HFF-Myc (cell line): ENCODE measurements around the gene CUX1.

Experiments used
- DNase-seq: peaks from one replicate; pipeline ENCODE4 v3.0.0-alpha.2; 2011; ENCODE audit warnings: low read depth; ENCODE audit errors: extremely low read depth
- H3K4me3 ChIP-seq: replicated peaks from 2 replicates; pipeline ENCODE4 v1.5.1; 2011; ENCODE audit warnings: low read depth, mild to moderate bottlenecking, control low read depth, low read length
- TF ChIP-seq, protein P1 (sequence below): IDR thresholded peaks from 2 replicates; pipeline ENCODE4 v1.5.1; 2012; ENCODE audit warnings: mild to moderate bottlenecking, low read depth, low read length, control low read depth; ENCODE audit errors: missing control alignments

Gene CUX1

DNA sequence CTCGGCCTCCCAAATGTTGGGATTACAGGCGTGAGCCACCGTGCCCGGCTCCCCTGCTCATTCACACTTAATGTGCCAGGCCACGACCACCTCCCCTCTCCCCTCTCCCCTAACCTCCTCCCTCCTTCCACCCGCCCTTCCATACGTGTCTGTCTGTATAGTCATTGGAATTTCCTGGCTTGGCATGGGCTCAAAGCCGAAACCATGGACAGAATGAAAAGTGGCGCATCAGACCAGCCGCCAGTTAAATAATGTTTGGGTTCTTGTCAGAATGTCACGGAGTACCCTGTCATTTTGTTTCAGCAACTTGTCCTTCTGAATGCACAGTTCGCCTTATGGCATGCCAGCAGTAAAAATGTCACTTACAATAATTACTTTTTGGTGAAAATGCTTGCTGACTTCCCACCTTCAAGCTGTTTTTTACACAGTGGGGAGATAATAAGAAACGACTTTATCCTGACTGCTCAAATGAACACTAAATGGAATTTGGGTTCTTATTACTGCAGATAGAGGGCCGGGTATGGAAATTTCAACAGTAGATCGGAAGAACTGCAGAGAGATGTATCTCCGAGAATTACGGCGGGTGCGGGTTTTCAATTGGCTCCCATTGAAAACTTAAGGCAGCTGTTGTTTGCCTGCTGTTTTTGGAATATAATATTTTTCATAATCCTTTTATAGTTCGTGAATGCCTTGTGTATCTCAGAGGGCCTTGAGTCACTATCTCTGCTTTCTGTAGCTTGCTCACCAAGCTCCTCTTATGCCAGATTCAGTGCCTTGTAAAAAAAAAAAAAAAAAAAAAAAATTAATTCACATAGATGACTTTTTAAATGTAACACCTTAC, 403.8 kb downstream of the CUX1 start:
- H3K4me3 ChIP-seq, result no peak overlapping the region
- TF ChIP-seq, protein P1, sequence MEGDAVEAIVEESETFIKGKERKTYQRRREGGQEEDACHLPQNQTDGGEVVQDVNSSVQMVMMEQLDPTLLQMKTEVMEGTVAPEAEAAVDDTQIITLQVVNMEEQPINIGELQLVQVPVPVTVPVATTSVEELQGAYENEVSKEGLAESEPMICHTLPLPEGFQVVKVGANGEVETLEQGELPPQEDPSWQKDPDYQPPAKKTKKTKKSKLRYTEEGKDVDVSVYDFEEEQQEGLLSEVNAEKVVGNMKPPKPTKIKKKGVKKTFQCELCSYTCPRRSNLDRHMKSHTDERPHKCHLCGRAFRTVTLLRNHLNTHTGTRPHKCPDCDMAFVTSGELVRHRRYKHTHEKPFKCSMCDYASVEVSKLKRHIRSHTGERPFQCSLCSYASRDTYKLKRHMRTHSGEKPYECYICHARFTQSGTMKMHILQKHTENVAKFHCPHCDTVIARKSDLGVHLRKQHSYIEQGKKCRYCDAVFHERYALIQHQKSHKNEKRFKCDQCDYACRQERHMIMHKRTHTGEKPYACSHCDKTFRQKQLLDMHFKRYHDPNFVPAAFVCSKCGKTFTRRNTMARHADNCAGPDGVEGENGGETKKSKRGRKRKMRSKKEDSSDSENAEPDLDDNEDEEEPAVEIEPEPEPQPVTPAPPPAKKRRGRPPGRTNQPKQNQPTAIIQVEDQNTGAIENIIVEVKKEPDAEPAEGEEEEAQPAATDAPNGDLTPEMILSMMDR, result no peak
- no peak for DNase-seq

GRCh38 chr7:102221961-102222360, 404.5 kb downstream of the CUX1 start:
- DNase-seq, result no peak
- TF ChIP-seq, protein P1, result no peak
- H3K4me3 ChIP-seq, result no peak overlapping the region

DNA sequence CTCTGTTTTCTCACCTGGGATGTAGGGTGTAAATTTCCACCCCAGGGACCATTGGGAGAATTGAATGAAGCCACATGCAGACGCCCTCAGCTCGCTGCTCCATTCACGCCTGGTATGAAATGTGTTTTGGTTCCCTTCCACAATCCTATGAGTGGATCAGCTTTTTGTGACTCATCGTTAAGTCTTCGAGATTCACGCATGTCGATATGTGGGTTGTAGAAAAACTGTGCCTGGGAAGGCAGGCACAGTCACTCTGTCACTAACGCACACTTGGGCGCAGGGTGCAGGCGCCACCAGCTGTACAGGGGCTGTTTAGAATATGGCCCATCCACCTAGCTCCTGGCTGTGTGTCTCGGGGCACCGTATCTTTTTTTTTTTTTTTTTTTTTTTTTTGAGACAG, 405.0 kb downstream of the CUX1 start:
- no peak overlapping the region for H3K4me3 ChIP-seq
- TF ChIP-seq, protein P1, result no peak
- DNase-seq, result no peak

DNA sequence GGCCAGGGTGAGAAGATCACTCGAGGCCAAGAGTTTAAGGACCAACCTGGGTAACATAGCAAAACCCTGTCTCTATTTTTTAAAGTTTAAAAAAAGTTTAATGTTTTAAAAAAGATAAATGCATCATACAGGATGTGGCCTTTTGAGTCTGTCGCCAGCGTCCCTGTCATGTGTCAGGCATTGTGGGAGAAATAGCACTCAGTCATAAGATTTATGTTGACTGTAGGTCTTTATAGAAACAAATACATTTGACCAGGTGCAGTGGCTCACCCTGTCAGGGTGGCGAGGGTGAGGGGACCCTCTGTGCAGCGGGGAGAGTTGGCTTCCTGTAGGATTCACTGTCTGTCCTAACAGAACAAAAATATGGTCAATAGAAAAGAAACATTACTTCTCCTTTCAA, 405.8 kb downstream of the CUX1 start:
- TF ChIP-seq, protein P1, result no peak
- DNase-seq, result no peak
- H3K4me3 ChIP-seq, result no peak overlapping the region

GRCh38 chr7:102225025-102225424, 407.6 kb downstream of the CUX1 start:
- DNase-seq, result no peak
- no peak overlapping the region for H3K4me3 ChIP-seq
- TF ChIP-seq, protein P1, result no peak

DNA sequence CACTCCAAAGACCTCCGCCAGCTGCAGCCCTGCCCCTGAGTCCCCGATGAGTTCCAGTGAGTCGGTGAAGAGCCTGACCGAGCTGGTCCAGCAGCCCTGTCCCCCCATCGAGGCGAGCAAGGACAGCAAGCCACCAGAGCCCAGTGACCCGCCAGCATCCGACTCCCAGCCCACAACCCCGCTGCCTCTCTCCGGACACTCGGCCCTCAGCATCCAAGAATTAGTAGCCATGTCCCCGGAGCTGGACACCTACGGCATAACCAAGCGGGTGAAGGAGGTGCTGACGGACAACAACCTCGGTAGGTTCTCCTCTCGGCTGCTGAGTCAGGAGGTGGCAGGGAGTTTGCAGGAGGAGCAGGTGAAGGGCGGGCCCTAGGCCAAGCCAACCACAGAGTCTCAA, 409.9 kb downstream of the CUX1 start:
- TF ChIP-seq, protein P1, result no peak
- no peak for DNase-seq

More for the DNA sequence above, 409.9 kb downstream of the CUX1 start:
- no peak overlapping the region for H3K4me3 ChIP-seq
